ENCODE results near the gene ZNF512. TPM values are rescaled to one million over a fixed set of nuclear protein-coding genes. Genes with fewer than 3 reads are reported as not detected.
"Not testable (repeated sequence)": the region's sequence is repeated elsewhere in the genome, so short reads cannot be mapped to it uniquely, and the experiment has no call there.

ZNF512 gene
- total and polyA plus RNA-seq, 2 donors (not counting 1 experiment from before 2014, with no cell fraction given), result 33.3 to 72.3 TPM

GRCh38 chr2:27624943-27625342 lies 42.1 kb downstream of the ZNF512 start:
- ChIA-PET POLR2A (no interaction called here), CTCF (no interaction called here)
- H3K9me3 ChIP-seq (ENCODE audit: control extremely low read depth in 1 of 3, control insufficient read depth in 2 of 3, insufficient read depth in 1 of 3, low read length in 2 of 3), result no peaks in the 10 kb centered on the region
- no peak overlapping the region for H3K4me3 Mint-ChIP-seq
- no peak overlapping the region for H3K27ac ChIP-seq (ENCODE audit: low read length in 2 of 2)
- no peak overlapping the region for H2AFZ ChIP-seq (ENCODE audit: insufficient read depth, low read depth, low read length, poor library complexity, severe bottlenecking)
- DNase-seq (no peak), ATAC-seq (ENCODE audit: low read depth) (no peak)
- no peaks in the 10 kb centered on the region for H3K27me3 Mint-ChIP-seq
- H3K27me3 ChIP-seq (replicated peaks in 1 of 4; ENCODE audit: control extremely low read depth in 1 of 4, control insufficient read depth in 3 of 4, insufficient read depth in 4 of 4, low read length in 3 of 4), result no peaks in the 10 kb centered on the region
- H3K4me1 ChIP-seq (ENCODE audit: control insufficient read depth in 2 of 2, insufficient read depth in 2 of 2, low read length in 2 of 2), result peaks cover 10 to 16% of the 10 kb centered on the region in 2 donors
- H3K4me2 ChIP-seq (replicated peaks; ENCODE audit: low read depth, low read length, poor library complexity, severe bottlenecking), result no peak overlapping the region
- no peaks in the 10 kb centered on the region for H4K20me1 ChIP-seq (ENCODE audit: control insufficient read depth, insufficient read depth, low read length, poor library complexity, severe bottlenecking)
- H3K9ac ChIP-seq (ENCODE audit: low read length), result no peak overlapping the region
- TF ChIP-seq EZH2 (IDR thresholded peaks at IDR 0.05; ENCODE audit: borderline replicate concordance, insufficient read depth, low read depth, low read length, poor library complexity, severe bottlenecking), result no peak
- TF ChIP-seq CTCF (IDR thresholded peaks at IDR 0.05), result no peak
- H3K4me3 ChIP-seq (ENCODE audit: control extremely low read depth in 1 of 5, extremely low read depth in 1 of 5, insufficient read depth in 1 of 5, low read depth in 2 of 5, low read length in 4 of 5), result no peak overlapping the region
- H3K9me3 Mint-ChIP-seq (ENCODE audit: insufficient read depth), result no peaks in the 10 kb centered on the region
- H3K36me3 ChIP-seq (replicated peaks in 1 of 2; ENCODE audit: control extremely low read depth in 1 of 2, control insufficient read depth in 1 of 2, extremely low read depth in 1 of 2, insufficient read depth in 2 of 2, low read length in 1 of 2), result peaks cover 0 to 36% of the 10 kb centered on the region in 2 experiments
- peaks cover 11% of the 10 kb centered on the region for H3K79me2 ChIP-seq (ENCODE audit: control insufficient read depth, insufficient read depth, low read length)
- intact Hi-C loops (cut with micrococcal nuclease), result loop anchor here (5.0 kb wide), 1 partner anchor 198 kb away; the partner anchor contains the start of gene NRBP1
- H3K4me1 Mint-ChIP-seq, result peaks cover 16% of the 10 kb centered on the region
- no peak overlapping the region for H3K27ac Mint-ChIP-seq

GRCh38 chr2:27626323-27626722 lies 43.5 kb downstream of the ZNF512 start:
- H4K20me1 ChIP-seq (ENCODE audit: control insufficient read depth, insufficient read depth, low read length, poor library complexity, severe bottlenecking); H3K4me3 ChIP-seq (ENCODE audit: control extremely low read depth in 1 of 5, extremely low read depth in 1 of 5, insufficient read depth in 1 of 5, low read depth in 2 of 5, low read length in 4 of 5); H2AFZ ChIP-seq (ENCODE audit: insufficient read depth, low read depth, low read length, poor library complexity, severe bottlenecking); POLR2A ChIA-PET; H3K4me2 ChIP-seq (replicated peaks; ENCODE audit: low read depth, low read length, poor library complexity, severe bottlenecking); H3K4me3 Mint-ChIP-seq; H3K9me3 Mint-ChIP-seq (ENCODE audit: insufficient read depth); H3K9ac ChIP-seq (ENCODE audit: low read length); H3K9me3 ChIP-seq (ENCODE audit: control extremely low read depth in 1 of 3, control insufficient read depth in 2 of 3, insufficient read depth in 1 of 3, low read length in 2 of 3); H3K27me3 ChIP-seq (replicated peaks in 1 of 4; ENCODE audit: control extremely low read depth in 1 of 4, control insufficient read depth in 3 of 4, insufficient read depth in 4 of 4, low read length in 3 of 4); H3K27me3 Mint-ChIP-seq; ATAC-seq (ENCODE audit: low read depth); H3K27ac ChIP-seq (ENCODE audit: low read length in 2 of 2); H3K27ac Mint-ChIP-seq; DNase-seq: not testable (repeated sequence)
- Histone ChIP-seq H3K79me2 (ENCODE audit: control insufficient read depth, insufficient read depth, low read length) (peaks cover 25% of the 10 kb centered on the region), H3K4me1 (ENCODE audit: control insufficient read depth in 2 of 2, insufficient read depth in 2 of 2, low read length in 2 of 2) (peaks cover 10 to 17% of the 10 kb centered on the region in 2 donors), H3K36me3 (replicated peaks in 1 of 2; ENCODE audit: control extremely low read depth in 1 of 2, control insufficient read depth in 1 of 2, extremely low read depth in 1 of 2, insufficient read depth in 2 of 2, low read length in 1 of 2) (peaks cover 0 to 35% of the 10 kb centered on the region in 2 experiments)
- CTCF ChIA-PET, result interaction anchor here (2.0 kb wide), 1 partner anchor 55 kb away, joined by 6 read pairs; no protein-coding TSS in a partner anchor
- peaks cover 22% of the 10 kb centered on the region for H3K4me1 Mint-ChIP-seq
- WGBS (ENCODE audit: insufficient coverage), result no CpG with 5 or more reads among the region's 1 CpG
- intact Hi-C loops (cut with micrococcal nuclease), result loop anchor here (5.0 kb wide), 1 partner anchor 199 kb away; the partner anchor contains the start of gene NRBP1

- DNase-seq; H3K4me3 ChIP-seq (ENCODE audit: control extremely low read depth in 1 of 5, extremely low read depth in 1 of 5, insufficient read depth in 1 of 5, low read depth in 2 of 5, low read length in 4 of 5); H3K27me3 ChIP-seq (replicated peaks in 1 of 4; ENCODE audit: control extremely low read depth in 1 of 4, control insufficient read depth in 3 of 4, insufficient read depth in 4 of 4, low read length in 3 of 4); H3K9me3 ChIP-seq (ENCODE audit: control extremely low read depth in 1 of 3, control insufficient read depth in 2 of 3, insufficient read depth in 1 of 3, low read length in 2 of 3); H2AFZ ChIP-seq (ENCODE audit: insufficient read depth, low read depth, low read length, poor library complexity, severe bottlenecking); ATAC-seq (ENCODE audit: low read depth); H4K20me1 ChIP-seq (ENCODE audit: control insufficient read depth, insufficient read depth, low read length, poor library complexity, severe bottlenecking); H3K9me3 Mint-ChIP-seq (ENCODE audit: insufficient read depth); POLR2A ChIA-PET; H3K27me3 Mint-ChIP-seq; H3K9ac ChIP-seq (ENCODE audit: low read length); H3K27ac ChIP-seq (ENCODE audit: low read length in 2 of 2); H3K4me3 Mint-ChIP-seq; H3K4me2 ChIP-seq (replicated peaks; ENCODE audit: low read depth, low read length, poor library complexity, severe bottlenecking): not testable (repeated sequence)
- Mint-ChIP-seq H3K27ac (peak overlapping the region; percentile 47), H3K4me1 (peaks cover 24% of the 10 kb centered on the region)
- intact Hi-C loops (cut with micrococcal nuclease), result loop anchor here (5.0 kb wide), 1 partner anchor 200 kb away; the partner anchor contains the start of gene NRBP1
- H3K4me1 ChIP-seq (ENCODE audit: control insufficient read depth in 2 of 2, insufficient read depth in 2 of 2, low read length in 2 of 2), result peaks cover 10 to 17% of the 10 kb centered on the region in 2 donors
- H3K79me2 ChIP-seq (ENCODE audit: control insufficient read depth, insufficient read depth, low read length), result peaks cover 29% of the 10 kb centered on the region
- 33% methylated on average over 1 of the region's 3 CpGs for WGBS (ENCODE audit: insufficient coverage)
- H3K36me3 ChIP-seq (replicated peaks in 1 of 2; ENCODE audit: control extremely low read depth in 1 of 2, control insufficient read depth in 1 of 2, extremely low read depth in 1 of 2, insufficient read depth in 2 of 2, low read length in 1 of 2), result peaks cover 0 to 34% of the 10 kb centered on the region in 2 experiments
- CTCF ChIA-PET, result interaction anchor here (2.0 kb wide), 1 partner anchor 55 kb away, joined by 6 read pairs; no protein-coding TSS in a partner anchor
Measured at GRCh38 chr2:27626921-27627320, 44.1 kb downstream of the ZNF512 start.

All from B cell (primary cell).